ENCODE data around the gene ACP1.

Gene ACP1

GRCh38 chr2:264493-265468, at the start of gene ACP1:
ACP1 (plus strand) TSS chr2:264947; CDS start chr2:264965, 18 bp downstream.
- Histone ChIP-seq H3K9me3 (ENCODE audit: control insufficient read depth, insufficient read depth, low read length) (no peaks in the 10 kb centered on the region), H3K9me2 (replicated peaks; ENCODE audit: control insufficient read depth, low read length) (no peaks in the 10 kb centered on the region), H3K4me1 (ENCODE audit: control insufficient read depth, low read length) (peaks cover 48% of the 10 kb centered on the region), H3K27me3 (ENCODE audit: control insufficient read depth, low read length) (no peaks in the 10 kb centered on the region), H3K79me2 (ENCODE audit: control insufficient read depth, low read length) (peaks cover 63% of the 10 kb centered on the region), H3F3A (ENCODE audit: control insufficient read depth, insufficient read depth) (no peaks in the 10 kb centered on the region), H3K4me3 (ENCODE audit: low read length) (peak within 1 kb of the TSS; percentile 100), H3K27ac (ENCODE audit: low read depth, low read length) (peak within 1 kb of the TSS; percentile 55; the same call in 1 of the 2 replicates), H4K20me1 (ENCODE audit: control insufficient read depth, insufficient read depth, low read depth, low read length) (peaks cover 33% of the 10 kb centered on the region), H3K36me3 (ENCODE audit: control insufficient read depth, low read length) (peaks cover 47% of the 10 kb centered on the region), H3K4me2 (ENCODE audit: low read length) (peak within 1 kb of the TSS; percentile 93)
- no peak for TF ChIP-seq EZH2phosphoT487 (IDR thresholded peaks at IDR 0.05; ENCODE audit: borderline replicate concordance, low read length)
- TF ChIP-seq, protein P1, sequence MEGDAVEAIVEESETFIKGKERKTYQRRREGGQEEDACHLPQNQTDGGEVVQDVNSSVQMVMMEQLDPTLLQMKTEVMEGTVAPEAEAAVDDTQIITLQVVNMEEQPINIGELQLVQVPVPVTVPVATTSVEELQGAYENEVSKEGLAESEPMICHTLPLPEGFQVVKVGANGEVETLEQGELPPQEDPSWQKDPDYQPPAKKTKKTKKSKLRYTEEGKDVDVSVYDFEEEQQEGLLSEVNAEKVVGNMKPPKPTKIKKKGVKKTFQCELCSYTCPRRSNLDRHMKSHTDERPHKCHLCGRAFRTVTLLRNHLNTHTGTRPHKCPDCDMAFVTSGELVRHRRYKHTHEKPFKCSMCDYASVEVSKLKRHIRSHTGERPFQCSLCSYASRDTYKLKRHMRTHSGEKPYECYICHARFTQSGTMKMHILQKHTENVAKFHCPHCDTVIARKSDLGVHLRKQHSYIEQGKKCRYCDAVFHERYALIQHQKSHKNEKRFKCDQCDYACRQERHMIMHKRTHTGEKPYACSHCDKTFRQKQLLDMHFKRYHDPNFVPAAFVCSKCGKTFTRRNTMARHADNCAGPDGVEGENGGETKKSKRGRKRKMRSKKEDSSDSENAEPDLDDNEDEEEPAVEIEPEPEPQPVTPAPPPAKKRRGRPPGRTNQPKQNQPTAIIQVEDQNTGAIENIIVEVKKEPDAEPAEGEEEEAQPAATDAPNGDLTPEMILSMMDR (IDR thresholded peaks at IDR 0.05; ENCODE audit: low read depth, low read length, poor library complexity, severe bottlenecking) = peak; percentile 25

GRCh38 chr2:216068-216467, 48.7 kb upstream of the ACP1 start:
- no peaks in the 10 kb centered on the region for H4K20me1 ChIP-seq (ENCODE audit: control insufficient read depth, insufficient read depth, low read depth, low read length)
- no peaks in the 10 kb centered on the region for H3K9me3 ChIP-seq (ENCODE audit: control insufficient read depth, insufficient read depth, low read length)

GRCh38 chr2:223451-223850, 41.3 kb upstream of the ACP1 start:
- Histone ChIP-seq H3K27me3 (ENCODE audit: control insufficient read depth, low read length) (no peaks in the 10 kb centered on the region), H3K4me2 (ENCODE audit: low read length) (no peak overlapping the region), H3K79me2 (ENCODE audit: control insufficient read depth, low read length) (no peaks in the 10 kb centered on the region), H3K4me3 (ENCODE audit: low read length) (no peak overlapping the region), H3K9me3 (ENCODE audit: control insufficient read depth, insufficient read depth, low read length) (no peaks in the 10 kb centered on the region), H3K36me3 (ENCODE audit: control insufficient read depth, low read length) (no peaks in the 10 kb centered on the region), H3K27ac (ENCODE audit: low read depth, low read length) (no peak overlapping the region), H3F3A (ENCODE audit: control insufficient read depth, insufficient read depth) (no peaks in the 10 kb centered on the region), H4K20me1 (ENCODE audit: control insufficient read depth, insufficient read depth, low read depth, low read length) (no peaks in the 10 kb centered on the region), H3K4me1 (ENCODE audit: control insufficient read depth, low read length) (no peaks in the 10 kb centered on the region), H3K9me2 (replicated peaks; ENCODE audit: control insufficient read depth, low read length) (no peaks in the 10 kb centered on the region)
- TF ChIP-seq, protein P1 (IDR thresholded peaks at IDR 0.05; ENCODE audit: low read depth, low read length, poor library complexity, severe bottlenecking) = no peak
- TF ChIP-seq EZH2phosphoT487 (IDR thresholded peaks at IDR 0.05; ENCODE audit: borderline replicate concordance, low read length) = no peak

More at GRCh38 chr2:216068-216467, 48.7 kb upstream of the ACP1 start:
- no peaks in the 10 kb centered on the region for H3K36me3 ChIP-seq (ENCODE audit: control insufficient read depth, low read length)
- H3K4me2 ChIP-seq (ENCODE audit: low read length) = no peak overlapping the region
- H3K9me2 ChIP-seq (replicated peaks; ENCODE audit: control insufficient read depth, low read length) = no peaks in the 10 kb centered on the region
- TF ChIP-seq EZH2phosphoT487 (IDR thresholded peaks at IDR 0.05; ENCODE audit: borderline replicate concordance, low read length) = no peak
- TF ChIP-seq, protein P1 (IDR thresholded peaks at IDR 0.05; ENCODE audit: low read depth, low read length, poor library complexity, severe bottlenecking) = no peak
- H3K4me1 ChIP-seq (ENCODE audit: control insufficient read depth, low read length) = no peaks in the 10 kb centered on the region
- H3K27ac ChIP-seq (ENCODE audit: low read depth, low read length) = no peak overlapping the region
- H3K27me3 ChIP-seq (ENCODE audit: control insufficient read depth, low read length) = no peaks in the 10 kb centered on the region
- H3F3A ChIP-seq (ENCODE audit: control insufficient read depth, insufficient read depth) = no peaks in the 10 kb centered on the region
- no peaks in the 10 kb centered on the region for H3K79me2 ChIP-seq (ENCODE audit: control insufficient read depth, low read length)
- no peak overlapping the region for H3K4me3 ChIP-seq (ENCODE audit: low read length)

Measured in DOHH2 (cell line).